GM21576 (cell line): ENCODE results near the gene RBMXL2.

Experiments
- ATAC-seq: cut with Tn5 transposase; IDR thresholded peaks from one replicate; pipeline ENCODE4 v1.9.1; 2021; ENCODE audit warnings: mild to moderate bottlenecking, moderate library complexity; ENCODE audit not compliant: unreplicated experiment

RBMXL2 gene

GRCh38 chr11:7088921-7089320 is at the start of gene RBMXL2:
Gene RBMXL2 (plus strand): TSS chr11:7088998. CDS start chr11:7089121, 123 bp downstream.
- no peak for ATAC-seq

- no peak for ATAC-seq
These were observed 42.2 kb upstream of the RBMXL2 start for GRCh38 chr11:7046474-7047175.

- no peak for ATAC-seq
These were observed 38.6 kb upstream of the RBMXL2 start for GRCh38 chr11:7050191-7050590.

GRCh38 chr11:7056828-7057513 is 31.8 kb upstream of the RBMXL2 start:
- no peak for ATAC-seq

- ATAC-seq, result no peak
These were observed 31.2 kb upstream of the RBMXL2 start for GRCh38 chr11:7057641-7058040.

GRCh38 chr11:7060868-7061267 is 27.9 kb upstream of the RBMXL2 start:
- no peak for ATAC-seq

- no peak for ATAC-seq
These were observed 26.3 kb upstream of the RBMXL2 start for GRCh38 chr11:7062534-7062933.

GRCh38 chr11:7072401-7073028 is 16.3 kb upstream of the RBMXL2 start:
- ATAC-seq, result no peak

GRCh38 chr11:7077101-7077500 is 11.7 kb upstream of the RBMXL2 start:
- no peak for ATAC-seq

GRCh38 chr11:7079545-7080135 is 9.2 kb upstream of the RBMXL2 start:
- no peak for ATAC-seq

GRCh38 chr11:7080900-7081299 is 7.9 kb upstream of the RBMXL2 start:
- ATAC-seq, result no peak

GRCh38 chr11:7081441-7081840 is 7.4 kb upstream of the RBMXL2 start:
- ATAC-seq, result no peak

- no peak for ATAC-seq
These were observed 792 bp downstream of the RBMXL2 start for GRCh38 chr11:7089328-7090251.

- ATAC-seq, result peak; percentile 75
These were observed 9.5 kb downstream of the RBMXL2 start for GRCh38 chr11:7098235-7098832.

- no peak for ATAC-seq
These were observed 27.0 kb downstream of the RBMXL2 start for GRCh38 chr11:7115780-7116179.

GRCh38 chr11:7116370-7116769 is 27.6 kb downstream of the RBMXL2 start:
- ATAC-seq, result no peak

- ATAC-seq, result no peak
These were observed 49.3 kb downstream of the RBMXL2 start for GRCh38 chr11:7138051-7138450.
